ENCODE data around the gene EMX2.

DNA sequence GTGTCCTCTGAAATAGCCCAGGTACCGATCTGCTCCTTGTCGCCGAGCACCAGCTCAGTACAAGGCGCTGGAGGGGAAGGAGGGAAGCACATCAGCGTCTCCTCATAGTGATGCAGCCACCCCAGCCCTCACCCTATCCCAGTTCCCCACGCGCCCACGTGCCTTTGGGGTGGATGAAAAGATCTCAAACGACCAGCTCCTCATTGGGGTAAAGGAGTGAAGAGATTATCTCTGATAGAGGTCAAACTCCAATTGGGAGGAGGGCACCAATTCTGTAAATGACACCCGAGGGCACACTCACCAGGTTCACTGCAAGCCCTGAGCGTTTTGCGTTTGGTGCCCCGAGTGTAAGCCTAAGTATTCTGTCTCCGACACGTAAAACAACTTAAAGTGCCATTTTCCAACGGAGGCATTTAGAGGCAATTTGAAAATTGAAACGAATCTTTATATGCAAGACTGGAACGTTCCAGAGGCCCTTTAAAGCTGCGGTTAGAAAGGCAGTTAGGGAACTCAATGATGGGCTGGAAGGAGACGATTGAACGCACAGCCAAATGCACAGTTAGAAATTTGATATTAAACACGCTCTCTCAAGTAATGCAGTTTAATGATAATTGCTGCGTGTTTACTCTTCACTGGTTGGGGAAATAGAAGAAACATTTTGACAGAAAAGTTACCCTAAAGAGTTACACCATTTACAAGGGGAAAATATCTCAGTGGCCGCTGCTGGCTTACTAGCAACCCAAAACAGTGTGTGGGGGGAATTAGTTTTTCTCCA lies 8.9 kb upstream of the EMX2 start:
- TF ChIP-seq, protein P1, sequence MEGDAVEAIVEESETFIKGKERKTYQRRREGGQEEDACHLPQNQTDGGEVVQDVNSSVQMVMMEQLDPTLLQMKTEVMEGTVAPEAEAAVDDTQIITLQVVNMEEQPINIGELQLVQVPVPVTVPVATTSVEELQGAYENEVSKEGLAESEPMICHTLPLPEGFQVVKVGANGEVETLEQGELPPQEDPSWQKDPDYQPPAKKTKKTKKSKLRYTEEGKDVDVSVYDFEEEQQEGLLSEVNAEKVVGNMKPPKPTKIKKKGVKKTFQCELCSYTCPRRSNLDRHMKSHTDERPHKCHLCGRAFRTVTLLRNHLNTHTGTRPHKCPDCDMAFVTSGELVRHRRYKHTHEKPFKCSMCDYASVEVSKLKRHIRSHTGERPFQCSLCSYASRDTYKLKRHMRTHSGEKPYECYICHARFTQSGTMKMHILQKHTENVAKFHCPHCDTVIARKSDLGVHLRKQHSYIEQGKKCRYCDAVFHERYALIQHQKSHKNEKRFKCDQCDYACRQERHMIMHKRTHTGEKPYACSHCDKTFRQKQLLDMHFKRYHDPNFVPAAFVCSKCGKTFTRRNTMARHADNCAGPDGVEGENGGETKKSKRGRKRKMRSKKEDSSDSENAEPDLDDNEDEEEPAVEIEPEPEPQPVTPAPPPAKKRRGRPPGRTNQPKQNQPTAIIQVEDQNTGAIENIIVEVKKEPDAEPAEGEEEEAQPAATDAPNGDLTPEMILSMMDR (IDR thresholded peaks at IDR 0.05 in 2 of 3, conservative IDR thresholded peaks at IDR 0.05 in 1 of 3; ENCODE audit: borderline replicate concordance in 1 of 3, insufficient read depth in 1 of 3, low read depth in 2 of 3, low read length in 2 of 3), result no peak
- TF ChIP-seq POLR2A (IDR thresholded peaks at IDR 0.05; ENCODE audit: borderline replicate concordance, extremely low read depth, insufficient read depth, insufficient read length) (no peak), ZNF274 (IDR thresholded peaks at IDR 0.05; ENCODE audit: low read depth, low read length) (no peak), CEBPB (IDR thresholded peaks at IDR 0.05; ENCODE audit: low read depth) (no peak), ZFX (IDR thresholded peaks at IDR 0.05) (no peak), POLR2AphosphoS5 (IDR thresholded peaks at IDR 0.05; ENCODE audit: low read depth, low read length) (no peak), SIN3A (IDR thresholded peaks at IDR 0.05; ENCODE audit: low read depth) (no peak), EZH2phosphoT487 (IDR thresholded peaks at IDR 0.05; ENCODE audit: borderline replicate concordance) (no peak), TCF7L2 (IDR thresholded peaks at IDR 0.05; ENCODE audit: borderline replicate concordance, extremely low read depth, insufficient read depth, insufficient read length) (no peak)
- TF ChIP-seq, protein P2, sequence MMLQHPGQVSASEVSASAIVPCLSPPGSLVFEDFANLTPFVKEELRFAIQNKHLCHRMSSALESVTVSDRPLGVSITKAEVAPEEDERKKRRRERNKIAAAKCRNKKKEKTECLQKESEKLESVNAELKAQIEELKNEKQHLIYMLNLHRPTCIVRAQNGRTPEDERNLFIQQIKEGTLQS (IDR thresholded peaks at IDR 0.05), result no peak
- TF ChIP-seq, protein P3, sequence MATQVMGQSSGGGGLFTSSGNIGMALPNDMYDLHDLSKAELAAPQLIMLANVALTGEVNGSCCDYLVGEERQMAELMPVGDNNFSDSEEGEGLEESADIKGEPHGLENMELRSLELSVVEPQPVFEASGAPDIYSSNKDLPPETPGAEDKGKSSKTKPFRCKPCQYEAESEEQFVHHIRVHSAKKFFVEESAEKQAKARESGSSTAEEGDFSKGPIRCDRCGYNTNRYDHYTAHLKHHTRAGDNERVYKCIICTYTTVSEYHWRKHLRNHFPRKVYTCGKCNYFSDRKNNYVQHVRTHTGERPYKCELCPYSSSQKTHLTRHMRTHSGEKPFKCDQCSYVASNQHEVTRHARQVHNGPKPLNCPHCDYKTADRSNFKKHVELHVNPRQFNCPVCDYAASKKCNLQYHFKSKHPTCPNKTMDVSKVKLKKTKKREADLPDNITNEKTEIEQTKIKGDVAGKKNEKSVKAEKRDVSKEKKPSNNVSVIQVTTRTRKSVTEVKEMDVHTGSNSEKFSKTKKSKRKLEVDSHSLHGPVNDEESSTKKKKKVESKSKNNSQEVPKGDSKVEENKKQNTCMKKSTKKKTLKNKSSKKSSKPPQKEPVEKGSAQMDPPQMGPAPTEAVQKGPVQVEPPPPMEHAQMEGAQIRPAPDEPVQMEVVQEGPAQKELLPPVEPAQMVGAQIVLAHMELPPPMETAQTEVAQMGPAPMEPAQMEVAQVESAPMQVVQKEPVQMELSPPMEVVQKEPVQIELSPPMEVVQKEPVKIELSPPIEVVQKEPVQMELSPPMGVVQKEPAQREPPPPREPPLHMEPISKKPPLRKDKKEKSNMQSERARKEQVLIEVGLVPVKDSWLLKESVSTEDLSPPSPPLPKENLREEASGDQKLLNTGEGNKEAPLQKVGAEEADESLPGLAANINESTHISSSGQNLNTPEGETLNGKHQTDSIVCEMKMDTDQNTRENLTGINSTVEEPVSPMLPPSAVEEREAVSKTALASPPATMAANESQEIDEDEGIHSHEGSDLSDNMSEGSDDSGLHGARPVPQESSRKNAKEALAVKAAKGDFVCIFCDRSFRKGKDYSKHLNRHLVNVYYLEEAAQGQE (IDR thresholded peaks at IDR 0.05; ENCODE audit: low read depth), result no peak
- TF ChIP-seq, protein P4, sequence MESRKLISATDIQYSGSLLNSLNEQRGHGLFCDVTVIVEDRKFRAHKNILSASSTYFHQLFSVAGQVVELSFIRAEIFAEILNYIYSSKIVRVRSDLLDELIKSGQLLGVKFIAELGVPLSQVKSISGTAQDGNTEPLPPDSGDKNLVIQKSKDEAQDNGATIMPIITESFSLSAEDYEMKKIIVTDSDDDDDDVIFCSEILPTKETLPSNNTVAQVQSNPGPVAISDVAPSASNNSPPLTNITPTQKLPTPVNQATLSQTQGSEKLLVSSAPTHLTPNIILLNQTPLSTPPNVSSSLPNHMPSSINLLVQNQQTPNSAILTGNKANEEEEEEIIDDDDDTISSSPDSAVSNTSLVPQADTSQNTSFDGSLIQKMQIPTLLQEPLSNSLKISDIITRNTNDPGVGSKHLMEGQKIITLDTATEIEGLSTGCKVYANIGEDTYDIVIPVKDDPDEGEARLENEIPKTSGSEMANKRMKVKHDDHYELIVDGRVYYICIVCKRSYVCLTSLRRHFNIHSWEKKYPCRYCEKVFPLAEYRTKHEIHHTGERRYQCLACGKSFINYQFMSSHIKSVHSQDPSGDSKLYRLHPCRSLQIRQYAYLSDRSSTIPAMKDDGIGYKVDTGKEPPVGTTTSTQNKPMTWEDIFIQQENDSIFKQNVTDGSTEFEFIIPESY (IDR thresholded peaks at IDR 0.05; ENCODE audit: extremely low read depth, insufficient replicate concordance, low read length), result no peak
